Measurements from ENCODE around the gene CRY2. TPM values are rescaled to one million over a fixed set of nuclear protein-coding genes. Genes with fewer than 3 reads are reported as not detected.
A peak's percentile ranks its signal among the peaks of the same experiment; 100 is the strongest.

CRY2 gene
- total and polyA plus RNA-seq, 2 of the 13 experiments (the other 11 are each of a cell fraction or from before 2014, with no cell fraction given) = 10.1 to 12.2 TPM

- TF ChIP-seq ZNF724P (CRISPR knock-in tag; IDR thresholded peaks at IDR 0.05; ENCODE audit: borderline replicate concordance) (peak; percentile 64; the same call in 1 of the 2 replicates), ASH2L (IDR thresholded peaks at IDR 0.05; ENCODE audit: insufficient read length, low read depth, low read length) (peak; percentile 63), FOSL1 (CRISPR knock-in tag; IDR thresholded peaks at IDR 0.05; ENCODE audit: borderline replicate concordance) (no peak), KLF16 (CRISPR knock-in tag; IDR thresholded peaks at IDR 0.05) (no peak; a peak in 1 of 4 replicates), ZNF18 (CRISPR knock-in tag; IDR thresholded peaks at IDR 0.05; ENCODE audit: insufficient replicate concordance) (peak; percentile 17), ZNF746 (CRISPR knock-in tag; IDR thresholded peaks at IDR 0.05) (no peak; the same call in 1 of the 2 replicates), GLMP (CRISPR knock-in tag; IDR thresholded peaks at IDR 0.05; ENCODE audit: borderline replicate concordance) (no peak), FOXA3 (CRISPR knock-in tag; IDR thresholded peaks at IDR 0.05) (0 out of 2 replicates have a peak, but pooled peaks have one; percentile 8), DZIP1 (CRISPR knock-in tag; IDR thresholded peaks at IDR 0.05) (no peak), ZNF101 (CRISPR knock-in tag; IDR thresholded peaks at IDR 0.05; ENCODE audit: borderline replicate concordance, low read depth) (no peak), MLLT10 (CRISPR knock-in tag; IDR thresholded peaks at IDR 0.05) (no peak), NCOA1 (CRISPR knock-in tag; IDR thresholded peaks at IDR 0.05) (no peak), HNF4A (CRISPR knock-in tag; IDR thresholded peaks at IDR 0.05) (peak; percentile 58), EEA1 (CRISPR knock-in tag; IDR thresholded peaks at IDR 0.05; ENCODE audit: borderline replicate concordance) (no peak), ZNF510 (CRISPR knock-in tag; IDR thresholded peaks at IDR 0.05; ENCODE audit: low read depth) (peak; percentile 86), GTF2F1 (IDR thresholded peaks at IDR 0.05; ENCODE audit: low read length) (no peak), ZFP41 (CRISPR knock-in tag; IDR thresholded peaks at IDR 0.05; ENCODE audit: borderline replicate concordance) (no peak), TFDP1 (CRISPR knock-in tag; IDR thresholded peaks at IDR 0.05; ENCODE audit: borderline replicate concordance) (no peak), SATB2 (CRISPR knock-in tag; IDR thresholded peaks at IDR 0.05) (no peak), SNAPC5 (CRISPR knock-in tag; IDR thresholded peaks at IDR 0.05; ENCODE audit: borderline replicate concordance) (0 out of 2 replicates have a peak, but pooled peaks have one; percentile 63), WIZ (CRISPR knock-in tag; IDR thresholded peaks at IDR 0.05) (no peak), ZNF749 (CRISPR knock-in tag; IDR thresholded peaks at IDR 0.05; ENCODE audit: borderline replicate concordance) (no peak), ZSCAN30 (CRISPR knock-in tag; IDR thresholded peaks at IDR 0.05) (no peak)
Measured at GRCh38 chr11:45917623-45918330, 70.5 kb downstream of the CRY2 start, which contains the start of gene PEX16 (continued).

All from HepG2 (cell line).